DOHH2 (cell line): ENCODE data around the gene GPX6.
"Not testable (repeated sequence)": the region's sequence is repeated elsewhere in the genome, so short reads cannot be mapped to it uniquely, and the experiment has no call there.

ENCODE experiments used
- H3F3A ChIP-seq: fragments of 200-600 bp; sonication (generic), shearing (Covaris generic); 2 replicates; pipeline ENCODE4 v1.6.0; 2016; ENCODE audit warnings: antibody characterized with exemption, mild to moderate bottlenecking; ENCODE audit not compliant: control insufficient read depth, insufficient read depth
- H3K27ac ChIP-seq: fragments of 200-600 bp; sonication (generic); 2 replicates; pipeline ENCODE4 v1.5.1; 2014; ENCODE audit warnings: low read depth, mild to moderate bottlenecking, low read length, moderate library complexity
- H3K27me3 ChIP-seq: fragments of 200-600 bp; sonication (generic); 2 replicates; pipeline ENCODE4 v1.6.1; 2014; ENCODE audit warnings: mild to moderate bottlenecking, low read length, mixed read lengths; ENCODE audit not compliant: control insufficient read depth
- H3K36me3 ChIP-seq: fragments of 200-600 bp; sonication (generic); 2 replicates; pipeline ENCODE4 v1.6.1; 2014; ENCODE audit warnings: mild to moderate bottlenecking, low read length, moderate library complexity, mixed read lengths; ENCODE audit not compliant: control insufficient read depth
- H3K4me1 ChIP-seq: fragments of 200-600 bp; sonication (generic); 2 replicates; pipeline ENCODE4 v1.6.1; 2014; ENCODE audit warnings: mild to moderate bottlenecking, low read length, mixed read lengths; ENCODE audit not compliant: control insufficient read depth
- H3K4me2 ChIP-seq: fragments of 200-600 bp; sonication (generic); 2 replicates; pipeline ENCODE4 v1.6.0; 2014; ENCODE audit warnings: mild to moderate bottlenecking, low read length, moderate library complexity
- H3K4me3 ChIP-seq: fragments of 200-600 bp; sonication (generic); 2 replicates; pipeline ENCODE4 v1.5.1; 2014; ENCODE audit warnings: mild to moderate bottlenecking, low read length, mixed read lengths
- H3K79me2 ChIP-seq: fragments of 200-600 bp; sonication (generic); 2 replicates; pipeline ENCODE4 v1.6.1; 2014; ENCODE audit warnings: mild to moderate bottlenecking, low read length, mixed read lengths; ENCODE audit not compliant: control insufficient read depth
- H3K9me2 ChIP-seq: fragments of 200-600 bp; sonication (generic); replicated peaks from 2 replicates; pipeline ENCODE4 v1.6.1; 2014; ENCODE audit warnings: mild to moderate bottlenecking, low read length, mixed read lengths; ENCODE audit not compliant: control insufficient read depth
- H3K9me3 ChIP-seq: fragments of 200-600 bp; sonication (generic); 2 replicates; pipeline ENCODE4 v1.6.1; 2014; ENCODE audit warnings: antibody characterized with exemption, low read length, mixed read lengths; ENCODE audit not compliant: control insufficient read depth, insufficient read depth
- H4K20me1 ChIP-seq: fragments of 200-600 bp; sonication (generic); 2 replicates; pipeline ENCODE4 v1.6.0; 2014; ENCODE audit warnings: low read depth, mild to moderate bottlenecking, antibody characterized with exemption, low read length, moderate library complexity; ENCODE audit not compliant: control insufficient read depth, insufficient read depth
- EZH2phosphoT487 ChIP-seq: fragments of 200-600 bp; sonication (generic); IDR thresholded peaks from 2 replicates; pipeline ENCODE4 v1.6.1; 2017; ENCODE audit warnings: borderline replicate concordance, mild to moderate bottlenecking, antibody characterized with exemption, low read length, moderate library complexity, mixed read lengths
- TF ChIP-seq, protein P1 (sequence below): fragments of 200-600 bp; sonication (generic); IDR thresholded peaks from one replicate; pipeline ENCODE4 v1.5.1; 2014; ENCODE audit warnings: antibody characterized with exemption, mild to moderate bottlenecking, low read depth, low read length; ENCODE audit not compliant: poor library complexity, severe bottlenecking

Gene GPX6

GRCh38 chr6:28517964-28518363 lies 2.4 kb upstream of the GPX6 start:
- H3K9me2 ChIP-seq: no peaks in the 10 kb centered on the region
- peaks cover 22% of the 10 kb centered on the region for H3K27me3 ChIP-seq
- H3K4me2 ChIP-seq: no peak overlapping the region
- no peaks in the 10 kb centered on the region for H3K9me3 ChIP-seq
- H3K79me2 ChIP-seq: no peaks in the 10 kb centered on the region
- no peaks in the 10 kb centered on the region for H3K4me1 ChIP-seq
- no peaks in the 10 kb centered on the region for H3K36me3 ChIP-seq
- no peaks in the 10 kb centered on the region for H4K20me1 ChIP-seq
- no peak overlapping the region for H3K27ac ChIP-seq
- no peak for TF ChIP-seq EZH2phosphoT487
- TF ChIP-seq, protein P1, sequence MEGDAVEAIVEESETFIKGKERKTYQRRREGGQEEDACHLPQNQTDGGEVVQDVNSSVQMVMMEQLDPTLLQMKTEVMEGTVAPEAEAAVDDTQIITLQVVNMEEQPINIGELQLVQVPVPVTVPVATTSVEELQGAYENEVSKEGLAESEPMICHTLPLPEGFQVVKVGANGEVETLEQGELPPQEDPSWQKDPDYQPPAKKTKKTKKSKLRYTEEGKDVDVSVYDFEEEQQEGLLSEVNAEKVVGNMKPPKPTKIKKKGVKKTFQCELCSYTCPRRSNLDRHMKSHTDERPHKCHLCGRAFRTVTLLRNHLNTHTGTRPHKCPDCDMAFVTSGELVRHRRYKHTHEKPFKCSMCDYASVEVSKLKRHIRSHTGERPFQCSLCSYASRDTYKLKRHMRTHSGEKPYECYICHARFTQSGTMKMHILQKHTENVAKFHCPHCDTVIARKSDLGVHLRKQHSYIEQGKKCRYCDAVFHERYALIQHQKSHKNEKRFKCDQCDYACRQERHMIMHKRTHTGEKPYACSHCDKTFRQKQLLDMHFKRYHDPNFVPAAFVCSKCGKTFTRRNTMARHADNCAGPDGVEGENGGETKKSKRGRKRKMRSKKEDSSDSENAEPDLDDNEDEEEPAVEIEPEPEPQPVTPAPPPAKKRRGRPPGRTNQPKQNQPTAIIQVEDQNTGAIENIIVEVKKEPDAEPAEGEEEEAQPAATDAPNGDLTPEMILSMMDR: no peak
- no peak overlapping the region for H3K4me3 ChIP-seq
- no peaks in the 10 kb centered on the region for H3F3A ChIP-seq

- H3K27me3 ChIP-seq: peaks cover 11% of the 10 kb centered on the region
- H3K27ac ChIP-seq, H4K20me1 ChIP-seq, H3K9me3 ChIP-seq, H3K36me3 ChIP-seq, H3K4me2 ChIP-seq, H3K4me3 ChIP-seq, H3K4me1 ChIP-seq, H3K79me2 ChIP-seq, H3K9me2 ChIP-seq, H3F3A ChIP-seq: not testable (repeated sequence)
These were observed 3.2 kb downstream of the GPX6 start for GRCh38 chr6:28512387-28512786.

DNA sequence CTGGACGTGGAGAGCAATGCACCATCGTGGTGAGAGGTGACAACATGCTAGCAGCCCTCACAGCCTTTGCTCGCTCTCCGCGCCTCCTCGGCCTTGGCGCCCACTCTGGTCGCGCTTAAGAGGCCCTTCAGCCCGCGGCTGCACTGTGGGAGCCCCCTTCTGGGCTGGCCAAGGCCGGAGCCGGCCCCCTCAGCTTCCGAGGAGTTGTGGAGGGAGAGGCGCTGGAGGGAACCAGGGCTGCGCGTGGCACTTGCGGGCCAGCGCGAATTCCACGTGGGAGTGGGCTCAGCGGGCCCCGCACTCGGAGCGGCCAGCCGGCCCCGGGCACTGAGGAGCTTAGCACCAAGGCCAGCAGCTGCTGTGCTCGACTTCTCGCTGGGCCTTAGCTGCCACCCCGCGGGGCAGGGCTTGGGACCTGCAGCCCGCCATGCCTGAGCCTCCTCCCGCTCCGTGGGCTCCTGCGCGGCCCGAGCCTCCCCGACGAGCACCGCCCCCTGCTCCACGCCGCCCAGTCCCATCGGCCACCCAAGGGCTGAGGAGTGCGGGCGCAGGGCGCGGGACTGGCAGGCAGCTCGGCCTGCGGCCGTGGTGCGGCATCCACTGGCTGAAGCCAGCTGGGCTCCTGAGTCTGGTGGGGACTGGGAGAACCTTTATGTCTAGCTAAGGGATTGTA lies 3.8 kb downstream of the GPX6 start:
- TF ChIP-seq, protein P1: no peak
- TF ChIP-seq EZH2phosphoT487: no peak

GRCh38 chr6:28506807-28507475 lies 8.7 kb downstream of the GPX6 start:
- TF ChIP-seq, protein P1: no peak
- TF ChIP-seq EZH2phosphoT487: no peak
- no peak overlapping the region for H3K4me2 ChIP-seq

More for the DNA sequence above, 3.8 kb downstream of the GPX6 start:
- H3K4me1 ChIP-seq: no peaks in the 10 kb centered on the region
- H3F3A ChIP-seq: no peaks in the 10 kb centered on the region
- H3K27me3 ChIP-seq: peaks cover 15% of the 10 kb centered on the region
- H3K9me3 ChIP-seq: no peaks in the 10 kb centered on the region
- no peaks in the 10 kb centered on the region for H3K9me2 ChIP-seq
- no peak overlapping the region for H3K4me3 ChIP-seq
- no peaks in the 10 kb centered on the region for H3K79me2 ChIP-seq
- H3K36me3 ChIP-seq: no peaks in the 10 kb centered on the region
- H3K4me2 ChIP-seq: no peak overlapping the region
- no peak overlapping the region for H3K27ac ChIP-seq
- H4K20me1 ChIP-seq: no peaks in the 10 kb centered on the region

More at GRCh38 chr6:28506807-28507475, 8.7 kb downstream of the GPX6 start:
- Histone ChIP-seq H4K20me1 (no peaks in the 10 kb centered on the region), H3K4me1 (no peaks in the 10 kb centered on the region), H3K9me3 (no peaks in the 10 kb centered on the region), H3F3A (no peaks in the 10 kb centered on the region), H3K9me2 (no peaks in the 10 kb centered on the region), H3K27me3 (peaks cover 34% of the 10 kb centered on the region), H3K27ac (no peak overlapping the region), H3K36me3 (no peaks in the 10 kb centered on the region), H3K79me2 (no peaks in the 10 kb centered on the region), H3K4me3 (no peak overlapping the region)
